K562 (cell line): ENCODE results near the gene VPS37D. TPM values are rescaled to one million over a fixed set of nuclear protein-coding genes. Genes with fewer than 3 reads are reported as not detected.

ENCODE experiments used
- FOXP1 ChIP-seq: sonication (generic); formaldehyde crosslinking; IDR thresholded peaks from 2 replicates; pipeline ENCODE4 v1.8.0; 2022; ENCODE audit warnings: mild to moderate bottlenecking, missing genetic modification reagents
- PHB ChIP-seq: fragments of 250-450 bp; sonication (Bioruptor Pico); IDR thresholded peaks from 2 replicates; pipeline ENCODE4 v1.5.0; 2021
- SAP30 ChIP-seq: fragments of 200-600 bp; sonication (generic); IDR thresholded peaks from 2 replicates; pipeline ENCODE4 v1.6.1; 2012; ENCODE audit warnings: borderline replicate concordance, low read depth, mild to moderate bottlenecking, moderate library complexity, low read length, control low read depth, inconsistent platforms; ENCODE audit not compliant: insufficient read depth, poor library complexity, severe bottlenecking
- TAL1 ChIP-seq: fragments of 450-650 bp; IDR thresholded peaks from 2 replicates; pipeline ENCODE4 v1.6.1; 2016; ENCODE audit warnings: mild to moderate bottlenecking
- TGIF2 ChIP-seq: sonication (generic); formaldehyde crosslinking; IDR thresholded peaks from 2 replicates; pipeline ENCODE4 v1.8.1; 2022; ENCODE audit warnings: mild to moderate bottlenecking, missing genetic modification reagents, moderate library complexity
- ZNF224 ChIP-seq: sonication (generic); formaldehyde crosslinking; IDR thresholded peaks from 2 replicates; pipeline ENCODE4 v1.8.0; 2022; ENCODE audit warnings: mild to moderate bottlenecking, missing genetic modification reagents
- ZNF408 ChIP-seq: fragments of 250-450 bp; sonication (Bioruptor Pico); IDR thresholded peaks from 2 replicates; pipeline ENCODE4 v1.4.0; 2020; ENCODE audit warnings: low read depth, mild to moderate bottlenecking, moderate library complexity
- polyA plus RNA-seq, 8 experiments: library from polyadenylated mRNA; depleted of rRNA in 4 of 8; stranded (reverse) in 5 of 8; unstranded in 3 of 8; fragments of >200 nt; fragmentation: Nextera tagmentation in 2 of 8; fragmentation: Illumina TruSeq in 1 of 8; extraction: Ambion mirVana in 2 of 8; extraction: Trizol in 1 of 8; gene quantifications; 2 replicates each; pipeline versions ENCODE4 v1.2.1 to v1.2.3, GENCODE V29; 2011 to 2014; ENCODE audit warnings: inconsistent platforms in 1 of 8, missing spikeins in 1 of 8
- total RNA-seq, 7 experiments: library from RNA; depleted of rRNA in 6 of 7; stranded (reverse); fragments of >200 nt in 6 of 7; fragmentation: Illumina TruSeq in 2 of 7; extraction: Trizol in 2 of 7; gene quantifications; 2 replicates each; pipeline versions ENCODE4 v1.2.1 to v1.2.3, GENCODE V29; 2011 to 2021; ENCODE audit warnings: low replicate concordance in 1 of 7
- TF ChIP-seq, protein P1 (sequence below), 2 experiments: IDR thresholded peaks; 2 replicates each; pipeline ENCODE4 v1.6.1; 2012; ENCODE audit warnings: improper control_type of control experiment in 2 of 2, low read depth in 2 of 2, low read length in 2 of 2, borderline replicate concordance in 1 of 2
- TF ChIP-seq, protein P2 (sequence below): fragments of 450-650 bp; IDR thresholded peaks from 2 replicates; pipeline ENCODE4 v1.6.1; 2016; ENCODE audit warnings: mild to moderate bottlenecking, moderate library complexity
- TF ChIP-seq, protein P3 (sequence below): IDR thresholded peaks from 2 replicates; pipeline ENCODE4 v1.6.1; 2012; ENCODE audit warnings: low read depth, low read length, improper control_type of control experiment, borderline replicate concordance

Gene VPS37D
- total and polyA plus RNA-seq, 9 of the 15 experiments (the other 6 are each of a cell fraction or from before 2014, with no cell fraction given): 0.25 to 2.3 (median 1.0) TPM; not detected in 3

DNA sequence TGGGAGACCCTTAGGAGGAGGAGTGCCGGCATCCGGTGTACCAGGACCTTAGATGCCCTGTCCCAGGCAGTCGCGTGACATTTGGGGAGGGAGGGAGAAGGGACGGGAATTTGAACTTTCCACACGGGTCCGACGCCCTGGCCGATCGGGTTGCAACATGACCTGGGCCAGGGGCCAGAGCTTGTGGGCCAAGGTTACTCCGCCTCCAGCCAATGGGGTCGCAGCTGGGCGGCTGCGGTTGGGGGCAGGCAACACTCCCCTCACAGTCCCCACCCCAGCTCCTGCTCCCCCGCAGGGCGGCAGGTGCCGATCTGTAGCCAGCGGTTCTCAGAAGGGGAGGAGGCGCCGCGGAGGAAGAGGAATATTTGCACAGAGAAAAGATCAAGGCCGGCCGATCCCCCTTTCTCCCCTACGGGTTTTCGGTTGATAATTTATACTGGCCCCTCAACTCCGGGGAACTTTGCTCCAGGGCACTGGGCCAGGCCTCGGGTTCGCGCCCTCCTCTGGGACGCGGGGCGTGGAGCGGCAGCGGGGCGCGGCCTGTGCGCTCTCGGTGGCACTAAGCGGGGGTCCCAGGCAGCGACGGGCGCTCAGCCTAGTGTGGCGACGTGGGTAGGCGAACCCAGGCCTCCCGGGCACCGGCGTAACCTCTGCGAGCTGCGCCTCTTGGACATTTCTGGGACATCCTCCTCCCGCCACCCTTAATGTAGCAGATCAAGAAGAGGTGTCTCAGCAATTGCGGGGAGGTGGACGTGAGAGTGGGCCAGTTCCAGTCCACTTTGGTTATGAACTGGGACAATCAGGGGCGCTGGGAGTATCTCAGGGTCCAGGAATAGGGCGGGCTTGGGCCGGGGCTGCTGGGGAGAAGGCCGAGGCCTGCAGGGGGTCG lies 44.5 kb upstream of the VPS37D start (continued):
- TF ChIP-seq, protein P1, sequence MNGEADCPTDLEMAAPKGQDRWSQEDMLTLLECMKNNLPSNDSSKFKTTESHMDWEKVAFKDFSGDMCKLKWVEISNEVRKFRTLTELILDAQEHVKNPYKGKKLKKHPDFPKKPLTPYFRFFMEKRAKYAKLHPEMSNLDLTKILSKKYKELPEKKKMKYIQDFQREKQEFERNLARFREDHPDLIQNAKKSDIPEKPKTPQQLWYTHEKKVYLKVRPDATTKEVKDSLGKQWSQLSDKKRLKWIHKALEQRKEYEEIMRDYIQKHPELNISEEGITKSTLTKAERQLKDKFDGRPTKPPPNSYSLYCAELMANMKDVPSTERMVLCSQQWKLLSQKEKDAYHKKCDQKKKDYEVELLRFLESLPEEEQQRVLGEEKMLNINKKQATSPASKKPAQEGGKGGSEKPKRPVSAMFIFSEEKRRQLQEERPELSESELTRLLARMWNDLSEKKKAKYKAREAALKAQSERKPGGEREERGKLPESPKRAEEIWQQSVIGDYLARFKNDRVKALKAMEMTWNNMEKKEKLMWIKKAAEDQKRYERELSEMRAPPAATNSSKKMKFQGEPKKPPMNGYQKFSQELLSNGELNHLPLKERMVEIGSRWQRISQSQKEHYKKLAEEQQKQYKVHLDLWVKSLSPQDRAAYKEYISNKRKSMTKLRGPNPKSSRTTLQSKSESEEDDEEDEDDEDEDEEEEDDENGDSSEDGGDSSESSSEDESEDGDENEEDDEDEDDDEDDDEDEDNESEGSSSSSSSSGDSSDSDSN (IDR thresholded peaks at IDR 0.05; ENCODE audit: borderline replicate concordance in 1 of 2, low read depth in 2 of 2, low read length in 2 of 2): no peak
- TF ChIP-seq TAL1: peak; percentile 26; the same call in 1 of the 2 replicates
- TF ChIP-seq PHB (CRISPR knock-in tag): no peak
- TF ChIP-seq, protein P2, sequence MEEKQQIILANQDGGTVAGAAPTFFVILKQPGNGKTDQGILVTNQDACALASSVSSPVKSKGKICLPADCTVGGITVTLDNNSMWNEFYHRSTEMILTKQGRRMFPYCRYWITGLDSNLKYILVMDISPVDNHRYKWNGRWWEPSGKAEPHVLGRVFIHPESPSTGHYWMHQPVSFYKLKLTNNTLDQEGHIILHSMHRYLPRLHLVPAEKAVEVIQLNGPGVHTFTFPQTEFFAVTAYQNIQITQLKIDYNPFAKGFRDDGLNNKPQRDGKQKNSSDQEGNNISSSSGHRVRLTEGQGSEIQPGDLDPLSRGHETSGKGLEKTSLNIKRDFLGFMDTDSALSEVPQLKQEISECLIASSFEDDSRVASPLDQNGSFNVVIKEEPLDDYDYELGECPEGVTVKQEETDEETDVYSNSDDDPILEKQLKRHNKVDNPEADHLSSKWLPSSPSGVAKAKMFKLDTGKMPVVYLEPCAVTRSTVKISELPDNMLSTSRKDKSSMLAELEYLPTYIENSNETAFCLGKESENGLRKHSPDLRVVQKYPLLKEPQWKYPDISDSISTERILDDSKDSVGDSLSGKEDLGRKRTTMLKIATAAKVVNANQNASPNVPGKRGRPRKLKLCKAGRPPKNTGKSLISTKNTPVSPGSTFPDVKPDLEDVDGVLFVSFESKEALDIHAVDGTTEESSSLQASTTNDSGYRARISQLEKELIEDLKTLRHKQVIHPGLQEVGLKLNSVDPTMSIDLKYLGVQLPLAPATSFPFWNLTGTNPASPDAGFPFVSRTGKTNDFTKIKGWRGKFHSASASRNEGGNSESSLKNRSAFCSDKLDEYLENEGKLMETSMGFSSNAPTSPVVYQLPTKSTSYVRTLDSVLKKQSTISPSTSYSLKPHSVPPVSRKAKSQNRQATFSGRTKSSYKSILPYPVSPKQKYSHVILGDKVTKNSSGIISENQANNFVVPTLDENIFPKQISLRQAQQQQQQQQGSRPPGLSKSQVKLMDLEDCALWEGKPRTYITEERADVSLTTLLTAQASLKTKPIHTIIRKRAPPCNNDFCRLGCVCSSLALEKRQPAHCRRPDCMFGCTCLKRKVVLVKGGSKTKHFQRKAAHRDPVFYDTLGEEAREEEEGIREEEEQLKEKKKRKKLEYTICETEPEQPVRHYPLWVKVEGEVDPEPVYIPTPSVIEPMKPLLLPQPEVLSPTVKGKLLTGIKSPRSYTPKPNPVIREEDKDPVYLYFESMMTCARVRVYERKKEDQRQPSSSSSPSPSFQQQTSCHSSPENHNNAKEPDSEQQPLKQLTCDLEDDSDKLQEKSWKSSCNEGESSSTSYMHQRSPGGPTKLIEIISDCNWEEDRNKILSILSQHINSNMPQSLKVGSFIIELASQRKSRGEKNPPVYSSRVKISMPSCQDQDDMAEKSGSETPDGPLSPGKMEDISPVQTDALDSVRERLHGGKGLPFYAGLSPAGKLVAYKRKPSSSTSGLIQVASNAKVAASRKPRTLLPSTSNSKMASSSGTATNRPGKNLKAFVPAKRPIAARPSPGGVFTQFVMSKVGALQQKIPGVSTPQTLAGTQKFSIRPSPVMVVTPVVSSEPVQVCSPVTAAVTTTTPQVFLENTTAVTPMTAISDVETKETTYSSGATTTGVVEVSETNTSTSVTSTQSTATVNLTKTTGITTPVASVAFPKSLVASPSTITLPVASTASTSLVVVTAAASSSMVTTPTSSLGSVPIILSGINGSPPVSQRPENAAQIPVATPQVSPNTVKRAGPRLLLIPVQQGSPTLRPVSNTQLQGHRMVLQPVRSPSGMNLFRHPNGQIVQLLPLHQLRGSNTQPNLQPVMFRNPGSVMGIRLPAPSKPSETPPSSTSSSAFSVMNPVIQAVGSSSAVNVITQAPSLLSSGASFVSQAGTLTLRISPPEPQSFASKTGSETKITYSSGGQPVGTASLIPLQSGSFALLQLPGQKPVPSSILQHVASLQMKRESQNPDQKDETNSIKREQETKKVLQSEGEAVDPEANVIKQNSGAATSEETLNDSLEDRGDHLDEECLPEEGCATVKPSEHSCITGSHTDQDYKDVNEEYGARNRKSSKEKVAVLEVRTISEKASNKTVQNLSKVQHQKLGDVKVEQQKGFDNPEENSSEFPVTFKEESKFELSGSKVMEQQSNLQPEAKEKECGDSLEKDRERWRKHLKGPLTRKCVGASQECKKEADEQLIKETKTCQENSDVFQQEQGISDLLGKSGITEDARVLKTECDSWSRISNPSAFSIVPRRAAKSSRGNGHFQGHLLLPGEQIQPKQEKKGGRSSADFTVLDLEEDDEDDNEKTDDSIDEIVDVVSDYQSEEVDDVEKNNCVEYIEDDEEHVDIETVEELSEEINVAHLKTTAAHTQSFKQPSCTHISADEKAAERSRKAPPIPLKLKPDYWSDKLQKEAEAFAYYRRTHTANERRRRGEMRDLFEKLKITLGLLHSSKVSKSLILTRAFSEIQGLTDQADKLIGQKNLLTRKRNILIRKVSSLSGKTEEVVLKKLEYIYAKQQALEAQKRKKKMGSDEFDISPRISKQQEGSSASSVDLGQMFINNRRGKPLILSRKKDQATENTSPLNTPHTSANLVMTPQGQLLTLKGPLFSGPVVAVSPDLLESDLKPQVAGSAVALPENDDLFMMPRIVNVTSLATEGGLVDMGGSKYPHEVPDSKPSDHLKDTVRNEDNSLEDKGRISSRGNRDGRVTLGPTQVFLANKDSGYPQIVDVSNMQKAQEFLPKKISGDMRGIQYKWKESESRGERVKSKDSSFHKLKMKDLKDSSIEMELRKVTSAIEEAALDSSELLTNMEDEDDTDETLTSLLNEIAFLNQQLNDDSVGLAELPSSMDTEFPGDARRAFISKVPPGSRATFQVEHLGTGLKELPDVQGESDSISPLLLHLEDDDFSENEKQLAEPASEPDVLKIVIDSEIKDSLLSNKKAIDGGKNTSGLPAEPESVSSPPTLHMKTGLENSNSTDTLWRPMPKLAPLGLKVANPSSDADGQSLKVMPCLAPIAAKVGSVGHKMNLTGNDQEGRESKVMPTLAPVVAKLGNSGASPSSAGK: peak; percentile 23; the same call in 1 of the 2 replicates
- TF ChIP-seq TGIF2 (CRISPR knock-in tag): no peak
- TF ChIP-seq SAP30: no peak
- no peak for TF ChIP-seq FOXP1 (CRISPR knock-in tag)
- TF ChIP-seq ZNF224 (CRISPR knock-in tag): no peak
- TF ChIP-seq, protein P3, sequence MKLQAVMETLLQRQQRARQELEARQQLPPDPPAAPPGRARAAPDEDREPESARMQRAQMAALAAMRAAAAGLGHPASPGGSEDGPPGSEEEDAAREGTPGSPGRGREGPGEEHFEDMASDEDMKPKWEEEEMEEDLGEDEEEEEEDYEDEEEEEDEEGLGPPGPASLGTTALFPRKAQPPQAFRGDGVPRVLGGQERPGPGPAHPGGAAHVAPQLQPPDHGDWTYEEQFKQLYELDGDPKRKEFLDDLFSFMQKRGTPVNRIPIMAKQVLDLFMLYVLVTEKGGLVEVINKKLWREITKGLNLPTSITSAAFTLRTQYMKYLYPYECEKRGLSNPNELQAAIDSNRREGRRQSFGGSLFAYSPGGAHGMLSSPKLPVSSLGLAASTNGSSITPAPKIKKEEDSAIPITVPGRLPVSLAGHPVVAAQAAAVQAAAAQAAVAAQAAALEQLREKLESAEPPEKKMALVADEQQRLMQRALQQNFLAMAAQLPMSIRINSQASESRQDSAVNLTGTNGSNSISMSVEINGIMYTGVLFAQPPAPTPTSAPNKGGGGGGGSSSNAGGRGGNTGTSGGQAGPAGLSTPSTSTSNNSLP: no peak
- no peak for TF ChIP-seq ZNF408 (CRISPR knock-in tag)
